Activated CD4-positive, alpha-beta T cell treated with anti-CD3 and anti-CD28 coated beads, Interleukin-2, amount 10 ng/mL, durations not matched to agents 24 days and 14 days (primary cell): ENCODE data around the gene SAC3D1. TPM values are rescaled to one million over a fixed set of nuclear protein-coding genes. Genes with fewer than 3 reads are reported as not detected.
"Not testable (repeated sequence)": the region's sequence is repeated elsewhere in the genome, so short reads cannot be mapped to it uniquely, and the experiment has no call there.

Experiments used
- DNase-seq: peaks from one replicate; pipeline ENCODE4 v3.0.0; 2022
- H3K27ac Mint-ChIP-seq: one replicate; pipeline ENCODE4 v1.8.0; 2022; ENCODE audit warnings: mild to moderate bottlenecking, mixed read lengths
- H3K27me3 Mint-ChIP-seq: one replicate; pipeline ENCODE4 v1.8.0; 2022; ENCODE audit warnings: mixed read lengths
- H3K36me3 Mint-ChIP-seq: one replicate; pipeline ENCODE4 v1.8.0; 2022; ENCODE audit warnings: low read depth, mild to moderate bottlenecking, mixed read lengths
- H3K4me1 Mint-ChIP-seq: one replicate; pipeline ENCODE4 v1.8.0; 2021; ENCODE audit warnings: mixed read lengths
- H3K4me3 Mint-ChIP-seq: one replicate; pipeline ENCODE4 v1.8.0; 2022; ENCODE audit warnings: mild to moderate bottlenecking, moderate library complexity, mixed read lengths
- H3K9me3 Mint-ChIP-seq: one replicate; pipeline ENCODE4 v1.8.0; 2021; ENCODE audit warnings: mixed read lengths
- intact Hi-C: fragments of 100-400 bp; cut with micrococcal nuclease; formaldehyde crosslinking; loops from one replicate; pipeline ENCODE4 v1.15.1; 2023
- total RNA-seq: library from RNA; stranded (reverse); gene quantifications from 2 replicates; pipeline ENCODE4 v1.2.3, GENCODE V29; 2022

Gene SAC3D1
- total RNA-seq, 1 donor from 2014 or later: 18.0 TPM

GRCh38 chr11:65013888-65014725 is 26.9 kb upstream of the SAC3D1 start, which contains the start of gene ARL2:
Gene ARL2 (plus strand): TSS chr11:65014160. CDS start chr11:65014208, 48 bp downstream.
- Mint-ChIP-seq H3K4me3 (peak within 1 kb of the TSS; percentile 92), H3K4me1 (peaks cover 24% of the 10 kb centered on the region), H3K27ac (peak within 1 kb of the TSS; percentile 98), H3K27me3 (no peaks in the 10 kb centered on the region), H3K36me3 (peaks cover 21% of the 10 kb centered on the region), H3K9me3 (no peaks in the 10 kb centered on the region)
- DNase-seq: peak; percentile 96
- intact Hi-C loops: loop anchor here (1.0 to 2.0 kb wide), 8 partner anchors 13 to 167 kb away; partner anchors contain the start of genes ATG2A, CDCA5, PPP2R5B and SAC3D1

GRCh38 chr11:65014726-65015227 is 26.2 kb upstream of the SAC3D1 start:
- peaks cover 24% of the 10 kb centered on the region for H3K36me3 Mint-ChIP-seq
- H3K4me3 Mint-ChIP-seq: peak overlapping the region; percentile 82
- no peaks in the 10 kb centered on the region for H3K27me3 Mint-ChIP-seq
- intact Hi-C loops: loop anchor here (1.0 to 2.0 kb wide), 7 partner anchors 13 to 168 kb away; partner anchors contain the start of genes ATG2A, CDCA5, PPP2R5B and SNX15
- H3K9me3 Mint-ChIP-seq: no peaks in the 10 kb centered on the region
- H3K27ac Mint-ChIP-seq: peak overlapping the region; percentile 95
- peaks cover 24% of the 10 kb centered on the region for H3K4me1 Mint-ChIP-seq
- no peak for DNase-seq

- no peak overlapping the region for H3K27ac Mint-ChIP-seq
Observed at GRCh38 chr11:65016705-65017104, 24.3 kb upstream of the SAC3D1 start.

GRCh38 chr11:65017937-65018336 is 23.1 kb upstream of the SAC3D1 start:
- H3K27me3 Mint-ChIP-seq: no peaks in the 10 kb centered on the region
- no peak for DNase-seq
- peaks cover 26% of the 10 kb centered on the region for H3K36me3 Mint-ChIP-seq
- no peak overlapping the region for H3K27ac Mint-ChIP-seq
- H3K9me3 Mint-ChIP-seq: no peaks in the 10 kb centered on the region
- intact Hi-C loops: no loop called here
- no peak overlapping the region for H3K4me3 Mint-ChIP-seq
- peaks cover 22% of the 10 kb centered on the region for H3K4me1 Mint-ChIP-seq

More at GRCh38 chr11:65016705-65017104, 24.3 kb upstream of the SAC3D1 start:
- no peaks in the 10 kb centered on the region for H3K27me3 Mint-ChIP-seq
- no peak for DNase-seq
- H3K36me3 Mint-ChIP-seq: peaks cover 26% of the 10 kb centered on the region
- intact Hi-C loops: no loop called here
- no peaks in the 10 kb centered on the region for H3K9me3 Mint-ChIP-seq
- H3K4me3 Mint-ChIP-seq: no peak overlapping the region
- H3K4me1 Mint-ChIP-seq: peaks cover 24% of the 10 kb centered on the region

GRCh38 chr11:65019824-65020223 is 21.2 kb upstream of the SAC3D1 start:
- H3K36me3 Mint-ChIP-seq: peaks cover 26% of the 10 kb centered on the region
- no peaks in the 10 kb centered on the region for H3K27me3 Mint-ChIP-seq
- H3K9me3 Mint-ChIP-seq: no peaks in the 10 kb centered on the region
- H3K4me3 Mint-ChIP-seq: no peak overlapping the region
- intact Hi-C loops: no loop called here
- H3K27ac Mint-ChIP-seq: no peak overlapping the region
- H3K4me1 Mint-ChIP-seq: peaks cover 15% of the 10 kb centered on the region
- no peak for DNase-seq

- H3K4me1 Mint-ChIP-seq: peaks cover 10% of the 10 kb centered on the region
- intact Hi-C loops: no loop called here
- no peak overlapping the region for H3K27ac Mint-ChIP-seq
- no peak overlapping the region for H3K4me3 Mint-ChIP-seq
- no peaks in the 10 kb centered on the region for H3K27me3 Mint-ChIP-seq
- no peaks in the 10 kb centered on the region for H3K9me3 Mint-ChIP-seq
- no peak for DNase-seq
- H3K36me3 Mint-ChIP-seq: peaks cover 25% of the 10 kb centered on the region
Observed at GRCh38 chr11:65021003-65021402, 20.0 kb upstream of the SAC3D1 start.

GRCh38 chr11:65021509-65021908 is 19.5 kb upstream of the SAC3D1 start:
- peaks cover 5% of the 10 kb centered on the region for H3K4me1 Mint-ChIP-seq
- H3K27me3 Mint-ChIP-seq: no peaks in the 10 kb centered on the region
- no peak for DNase-seq
- intact Hi-C loops: no loop called here
- no peaks in the 10 kb centered on the region for H3K9me3 Mint-ChIP-seq
- H3K36me3 Mint-ChIP-seq: peaks cover 22% of the 10 kb centered on the region
- H3K27ac Mint-ChIP-seq: no peak overlapping the region
- H3K4me3 Mint-ChIP-seq: no peak overlapping the region

- H3K4me1 Mint-ChIP-seq: peaks cover 12% of the 10 kb centered on the region
- H3K36me3 Mint-ChIP-seq, H3K27me3 Mint-ChIP-seq, intact Hi-C loops, H3K27ac Mint-ChIP-seq, DNase-seq, H3K9me3 Mint-ChIP-seq, H3K4me3 Mint-ChIP-seq: not testable (repeated sequence)
Observed at GRCh38 chr11:65023502-65023901, 17.5 kb upstream of the SAC3D1 start.

- H3K27me3 Mint-ChIP-seq: no peaks in the 10 kb centered on the region
- H3K4me1 Mint-ChIP-seq: peaks cover 16% of the 10 kb centered on the region
- no peaks in the 10 kb centered on the region for H3K9me3 Mint-ChIP-seq
- peak overlapping the region; percentile 77 for H3K27ac Mint-ChIP-seq
- no peak for DNase-seq
- peak overlapping the region; percentile 74 for H3K4me3 Mint-ChIP-seq
- no peaks in the 10 kb centered on the region for H3K36me3 Mint-ChIP-seq
- intact Hi-C loops: loop anchor here (1.0 to 5.0 kb wide), 8 partner anchors 13 to 636 kb away; partner anchors contain the start of genes ARL2, ATG2A, CDCA5 and PPP2R5B
Observed at GRCh38 chr11:65026810-65027209, 14.2 kb upstream of the SAC3D1 start.

- DNase-seq: peak; percentile 98
- peaks cover 1% of the 10 kb centered on the region for H3K36me3 Mint-ChIP-seq
- peak within 1 kb of the TSS; percentile 77 for H3K27ac Mint-ChIP-seq
- intact Hi-C loops: loop anchor here (1.0 to 5.0 kb wide), 8 partner anchors 13 to 635 kb away; partner anchors contain the start of genes ARL2, ATG2A, CDCA5 and PPP2R5B
- H3K4me1 Mint-ChIP-seq: peaks cover 16% of the 10 kb centered on the region
- H3K4me3 Mint-ChIP-seq: peak within 1 kb of the TSS; percentile 74
- no peaks in the 10 kb centered on the region for H3K27me3 Mint-ChIP-seq
- no peaks in the 10 kb centered on the region for H3K9me3 Mint-ChIP-seq
Observed at GRCh38 chr11:65027213-65028067, 13.6 kb upstream of the SAC3D1 start, which contains the start of gene SNX15. Gene SNX15 (plus strand): TSS chr11:65027439. CDS start chr11:65027538, 99 bp downstream.

- peaks cover 12% of the 10 kb centered on the region for H3K4me1 Mint-ChIP-seq
- no peaks in the 10 kb centered on the region for H3K9me3 Mint-ChIP-seq
- no peak for DNase-seq
- intact Hi-C loops: no loop called here
- peaks cover 4% of the 10 kb centered on the region for H3K36me3 Mint-ChIP-seq
- H3K27me3 Mint-ChIP-seq: no peaks in the 10 kb centered on the region
- no peak overlapping the region for H3K27ac Mint-ChIP-seq
- H3K4me3 Mint-ChIP-seq: no peak overlapping the region
Observed at GRCh38 chr11:65032216-65032615, 8.8 kb upstream of the SAC3D1 start.

GRCh38 chr11:65034423-65034822 is 6.6 kb upstream of the SAC3D1 start:
- no peak overlapping the region for H3K4me3 Mint-ChIP-seq
- no peaks in the 10 kb centered on the region for H3K27me3 Mint-ChIP-seq
- DNase-seq: no peak
- H3K27ac Mint-ChIP-seq: no peak overlapping the region
- no peaks in the 10 kb centered on the region for H3K4me1 Mint-ChIP-seq
- no peaks in the 10 kb centered on the region for H3K9me3 Mint-ChIP-seq
- intact Hi-C loops: no loop called here
- H3K36me3 Mint-ChIP-seq: peaks cover 9% of the 10 kb centered on the region

GRCh38 chr11:65035579-65035978 is 5.4 kb upstream of the SAC3D1 start:
- H3K4me3 Mint-ChIP-seq: no peak overlapping the region
- intact Hi-C loops: no loop called here
- peaks cover 14% of the 10 kb centered on the region for H3K36me3 Mint-ChIP-seq
- no peaks in the 10 kb centered on the region for H3K27me3 Mint-ChIP-seq
- DNase-seq: no peak
- H3K4me1 Mint-ChIP-seq: peaks cover 4% of the 10 kb centered on the region
- H3K9me3 Mint-ChIP-seq: no peaks in the 10 kb centered on the region
- H3K27ac Mint-ChIP-seq: no peak overlapping the region
